NCI-H748 (cell line): ENCODE measurements around the gene TMBIM6.

Experiments used
- DNase-seq: peaks from one replicate; lab custom pipeline; 2025; ENCODE audit not compliant: unreplicated experiment; lab: John Stamatoyannopoulos, UW

Gene TMBIM6

DNA sequence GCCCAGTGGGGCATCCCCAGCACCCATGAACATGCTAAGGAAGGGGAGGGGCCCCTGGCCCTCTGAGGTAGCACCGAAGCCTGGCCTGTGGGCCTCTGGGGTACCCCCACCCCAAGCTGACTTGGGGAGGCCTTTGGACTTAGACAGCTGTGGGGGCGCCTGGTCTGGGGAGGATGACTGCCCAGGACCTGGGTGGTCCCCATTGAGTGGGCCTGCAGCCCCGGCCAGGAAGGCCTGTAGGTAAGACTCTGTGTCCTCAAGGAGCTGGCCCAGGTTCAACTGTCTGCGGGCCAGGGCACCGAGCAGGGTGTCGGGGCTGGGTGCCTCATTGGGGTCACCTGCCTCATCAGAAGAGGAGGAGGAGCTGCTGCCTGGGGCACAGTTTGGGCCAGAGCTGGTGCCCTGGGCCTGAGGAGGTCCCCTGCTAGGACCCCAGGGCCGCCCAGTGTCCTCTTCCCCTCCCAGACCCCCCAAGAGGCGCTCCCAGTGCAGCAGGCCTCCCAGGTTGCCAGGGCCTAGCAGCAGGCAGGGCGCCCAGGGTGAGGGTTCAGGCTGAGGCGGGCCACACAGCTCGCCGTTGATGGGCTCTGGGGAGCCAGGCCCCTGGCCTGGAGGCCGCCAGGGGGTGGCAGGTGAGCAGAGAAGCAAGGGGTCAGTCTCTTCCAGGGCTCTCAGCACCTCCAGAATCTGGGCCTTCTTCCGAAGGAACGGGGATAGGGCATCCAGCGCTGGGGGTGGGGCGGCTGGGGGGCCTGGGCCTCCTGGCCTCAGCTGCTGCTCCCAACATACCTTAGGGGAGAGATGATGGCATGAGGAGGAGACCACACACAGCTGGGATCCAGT lies 55.5 kb downstream of the TMBIM6 start:
- no peak for DNase-seq

DNA sequence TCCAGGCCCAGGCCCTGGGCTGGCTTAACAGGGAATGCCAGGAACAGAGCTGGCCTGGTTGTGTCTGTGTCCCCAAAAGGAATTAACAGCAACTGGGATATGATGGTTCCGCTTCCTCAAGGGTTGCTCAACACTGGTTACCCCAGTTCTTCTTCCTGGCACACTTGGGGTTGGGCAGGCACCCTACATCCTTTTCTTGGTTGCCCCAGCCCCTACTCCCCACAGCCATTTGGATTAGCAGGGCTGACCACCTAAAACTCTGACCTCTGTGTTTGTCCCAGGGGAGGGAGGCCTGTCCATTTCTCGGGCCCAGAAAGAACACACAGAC lies 56.1 kb downstream of the TMBIM6 start:
- DNase-seq, result no peak

DNA sequence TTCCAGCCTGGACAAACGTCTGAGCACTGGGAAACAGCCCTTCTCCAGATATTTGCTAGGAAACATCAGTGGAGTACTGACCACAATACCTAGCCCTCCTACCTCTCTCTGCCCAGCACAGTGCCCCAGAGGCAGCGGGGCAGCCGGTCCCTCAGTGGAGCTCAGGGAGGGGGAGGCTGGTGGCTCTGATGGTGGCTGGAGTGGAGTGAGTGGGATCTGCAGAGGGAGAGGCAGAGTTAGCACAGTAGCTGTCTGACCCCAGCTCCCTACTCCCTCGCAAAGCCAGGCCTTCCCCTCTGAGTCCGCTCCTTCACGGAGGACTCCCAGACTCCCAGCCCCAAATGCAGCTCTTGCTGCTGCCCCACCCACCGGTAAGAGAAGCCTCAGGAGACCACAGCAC lies 56.9 kb downstream of the TMBIM6 start:
- DNase-seq, result no peak

DNA sequence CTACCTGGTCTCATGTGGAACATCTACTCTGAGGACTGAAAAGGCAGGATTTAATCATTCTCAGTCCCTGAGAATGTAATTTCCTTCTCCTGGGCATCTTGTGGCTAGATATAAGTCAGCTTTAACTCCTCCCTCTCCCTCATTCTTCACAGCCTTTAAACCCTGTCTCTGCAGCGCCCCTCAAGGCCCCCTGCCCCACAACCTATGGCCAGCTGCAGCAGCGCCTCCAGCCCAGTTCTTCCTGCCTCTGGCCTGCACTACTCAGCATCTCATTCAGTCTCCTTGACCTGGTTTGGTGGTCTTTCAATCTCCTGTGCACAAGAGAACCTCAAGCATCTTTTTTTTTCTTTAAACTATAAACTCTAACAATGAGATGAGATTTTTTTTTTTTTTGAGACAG lies 57.6 kb downstream of the TMBIM6 start:
- no peak for DNase-seq

DNA sequence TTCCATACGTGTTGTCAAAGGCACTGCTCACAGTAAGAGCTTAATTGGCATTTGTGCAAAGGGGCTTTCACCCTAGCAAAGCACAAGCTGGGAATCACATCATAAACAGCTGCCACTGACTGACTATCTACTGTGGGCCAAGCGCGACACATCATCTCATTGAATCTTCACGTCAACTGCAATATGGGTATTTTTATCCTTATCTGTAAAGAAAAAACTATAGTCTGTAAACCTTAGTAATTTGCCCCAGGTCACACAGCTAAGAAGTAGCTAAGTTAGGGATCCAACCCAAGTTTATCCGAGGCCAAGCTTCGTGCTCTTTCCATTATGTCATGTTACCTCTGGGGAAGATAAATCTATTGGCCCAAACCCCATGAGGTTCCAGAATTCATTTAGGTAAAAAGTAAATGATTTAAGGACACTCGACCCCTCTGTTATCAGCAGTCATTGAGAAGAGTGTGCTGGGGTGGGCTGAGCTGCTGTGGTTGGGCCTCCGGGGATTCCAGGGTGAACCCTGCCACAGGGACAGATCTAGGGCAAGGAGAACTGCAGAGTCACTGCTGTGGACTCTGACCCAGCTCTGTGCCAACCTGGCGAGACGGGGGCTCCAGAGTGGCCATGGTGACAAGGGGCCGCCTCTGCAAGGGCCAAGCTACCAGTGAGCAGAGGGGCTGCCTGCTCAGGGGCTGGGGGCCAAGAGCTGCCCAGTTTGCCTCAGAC lies 59.2 kb downstream of the TMBIM6 start:
- no peak for DNase-seq

DNA sequence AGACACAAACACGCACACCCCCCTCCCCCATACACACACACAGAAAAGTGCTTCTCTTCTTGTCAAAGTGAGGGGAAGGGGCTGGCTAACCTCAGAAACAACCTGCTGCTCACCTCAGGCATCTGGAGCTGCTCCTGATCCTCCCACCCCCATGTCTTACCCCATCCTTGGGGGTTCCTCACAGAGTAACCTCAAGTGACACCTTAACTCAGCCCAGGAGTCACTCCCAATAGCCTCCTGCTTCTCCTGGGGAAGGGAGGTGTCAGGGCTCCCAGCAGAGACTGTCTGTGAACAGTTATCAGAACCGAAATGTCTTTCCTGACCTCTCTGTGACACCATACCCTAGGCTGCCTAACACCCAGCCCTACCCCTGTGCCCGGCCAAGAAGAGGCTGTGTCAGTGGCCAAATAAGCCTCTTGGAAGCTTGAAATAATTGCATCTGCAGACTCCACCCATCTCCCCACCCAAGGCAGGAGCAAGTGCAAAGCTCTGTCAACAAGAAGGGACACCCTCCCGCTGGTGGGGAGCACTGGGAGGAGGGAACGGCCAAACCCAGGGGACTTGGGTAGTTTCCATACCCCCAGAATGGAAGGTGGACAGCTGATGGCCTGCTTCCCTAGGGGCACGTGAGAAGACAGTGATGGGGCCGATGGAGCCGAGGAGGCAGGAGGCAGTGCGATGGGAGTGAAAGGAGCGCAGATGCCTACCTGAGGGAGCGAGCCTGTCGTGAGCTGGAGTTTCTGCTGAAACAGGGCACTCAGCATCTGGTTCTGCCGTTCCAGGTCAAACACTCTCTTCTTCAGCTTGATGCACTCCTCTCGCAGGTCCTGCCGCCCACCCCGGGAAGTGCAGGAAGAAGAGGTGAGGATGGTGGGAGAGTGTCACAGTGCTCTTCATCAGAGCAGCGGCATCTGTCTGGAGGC lies 60.0 kb downstream of the TMBIM6 start:
- DNase-seq, result no peak

DNA sequence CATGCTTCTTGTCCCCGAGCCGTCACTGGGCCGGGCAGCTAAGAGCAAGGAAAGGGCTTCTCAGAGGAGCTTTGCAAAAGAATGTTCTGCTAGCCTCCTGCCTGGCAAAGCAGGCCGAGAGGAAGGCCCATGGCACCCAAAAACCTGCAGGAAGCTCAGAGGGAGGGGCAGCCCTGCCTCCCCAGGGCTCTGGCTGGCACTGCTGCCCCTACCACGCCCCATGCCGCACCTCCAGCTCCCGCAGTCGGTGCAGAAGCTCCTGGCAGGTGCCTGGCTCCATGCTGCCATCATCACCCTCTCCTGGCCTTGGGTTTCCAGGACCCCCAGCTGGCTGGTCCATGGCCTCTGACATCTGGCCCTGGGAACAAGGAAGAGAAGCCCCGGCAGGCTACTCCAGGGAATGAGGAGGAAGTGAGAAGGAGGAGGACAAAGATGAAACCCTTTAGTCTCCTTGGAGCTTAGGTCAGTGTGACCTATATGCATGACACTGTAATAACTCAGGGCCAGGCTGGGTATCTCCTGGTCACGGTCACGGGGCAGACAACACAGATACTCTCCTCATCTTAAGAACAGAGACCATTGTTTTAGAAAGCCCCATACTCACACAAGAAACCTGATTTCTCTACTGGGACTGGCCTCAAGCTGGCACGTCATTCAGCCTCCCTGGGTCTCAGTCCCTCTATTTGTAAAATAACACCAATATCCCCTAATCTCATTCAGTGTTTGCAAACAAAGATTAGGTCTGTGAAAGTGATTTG lies 62.5 kb downstream of the TMBIM6 start:
- no peak for DNase-seq

DNA sequence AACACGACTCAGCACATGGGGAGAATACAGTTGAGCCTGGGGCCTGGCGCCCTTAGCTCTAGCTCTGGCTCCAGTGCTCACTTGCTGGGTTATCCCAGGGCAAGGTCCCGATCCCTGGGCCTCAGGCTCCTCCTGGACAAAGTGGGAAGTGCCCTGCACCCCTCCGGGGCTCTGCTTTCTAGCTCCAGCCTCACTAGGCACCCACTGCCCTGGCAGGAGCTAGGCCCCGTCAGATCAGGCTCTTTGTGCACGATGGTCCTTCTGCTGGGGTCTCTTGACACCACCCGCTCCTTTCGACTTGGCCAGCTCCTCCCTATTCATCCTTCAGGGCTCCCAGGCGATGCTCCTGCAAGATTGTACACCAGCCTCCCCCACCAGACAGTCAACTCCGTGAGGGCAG lies 63.5 kb downstream of the TMBIM6 start:
- DNase-seq, result no peak

DNA sequence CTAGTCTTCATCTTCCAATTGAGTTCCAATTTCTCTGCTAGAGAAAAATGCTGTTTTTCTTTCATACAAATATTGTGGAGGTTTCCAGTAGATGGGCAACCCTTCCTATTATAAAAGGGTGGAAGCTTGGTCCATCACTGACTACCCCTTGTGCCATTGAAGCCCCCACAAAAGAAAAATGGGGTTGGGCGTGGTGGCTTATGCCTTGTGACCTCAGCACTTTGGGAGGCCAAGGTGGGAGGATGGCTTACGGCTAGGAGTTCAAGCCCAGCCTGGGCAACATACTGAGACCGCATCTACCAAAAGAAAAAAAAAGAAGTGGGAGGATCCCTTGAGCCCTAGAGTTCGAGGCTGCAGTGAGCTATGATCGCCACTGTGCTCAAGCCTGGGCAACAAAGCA lies 64.1 kb downstream of the TMBIM6 start:
- DNase-seq, result no peak

DNA sequence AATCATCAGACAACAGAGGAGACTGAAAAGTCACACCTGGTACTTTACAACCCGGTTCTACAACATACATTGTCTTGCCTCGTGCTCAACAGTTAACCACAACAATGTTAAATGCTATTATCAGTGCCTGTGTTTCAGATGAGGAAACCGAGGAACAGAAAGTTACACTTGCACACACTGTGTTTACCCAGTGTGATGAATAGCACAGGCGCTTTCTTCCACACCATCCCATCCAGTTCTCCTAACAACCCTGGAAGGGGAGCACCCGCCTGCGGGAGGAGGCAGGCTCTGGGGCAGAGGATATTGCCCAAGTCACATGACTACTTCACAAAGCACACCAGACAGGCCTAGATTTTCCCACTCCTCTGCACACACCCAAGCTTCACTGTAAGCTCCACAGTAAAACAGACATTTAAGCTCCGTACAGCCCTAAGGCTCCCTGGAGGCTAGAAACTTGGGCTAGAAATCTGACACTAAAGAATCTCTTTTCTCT lies 65.0 kb downstream of the TMBIM6 start:
- DNase-seq, result no peak

DNA sequence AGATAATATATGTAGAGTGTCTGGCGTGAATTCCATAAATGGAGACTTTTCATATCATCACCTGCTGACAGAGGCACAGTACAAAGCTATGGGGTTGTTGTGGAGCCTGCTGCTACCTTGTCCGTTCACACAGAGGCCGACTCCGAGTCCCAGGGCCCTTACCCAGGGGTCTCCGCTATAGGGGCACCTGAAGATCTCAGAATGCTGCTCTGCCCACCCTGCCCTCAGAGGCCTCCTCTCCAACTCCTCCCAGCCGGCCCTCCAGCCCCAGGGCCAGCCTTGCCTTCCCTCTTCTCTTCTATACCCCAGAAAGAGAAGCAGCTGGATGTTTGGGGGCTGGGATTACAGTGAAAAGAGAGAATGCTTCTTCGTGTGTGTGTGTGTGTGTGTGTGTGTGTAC lies 65.5 kb downstream of the TMBIM6 start:
- DNase-seq, result no peak

DNA sequence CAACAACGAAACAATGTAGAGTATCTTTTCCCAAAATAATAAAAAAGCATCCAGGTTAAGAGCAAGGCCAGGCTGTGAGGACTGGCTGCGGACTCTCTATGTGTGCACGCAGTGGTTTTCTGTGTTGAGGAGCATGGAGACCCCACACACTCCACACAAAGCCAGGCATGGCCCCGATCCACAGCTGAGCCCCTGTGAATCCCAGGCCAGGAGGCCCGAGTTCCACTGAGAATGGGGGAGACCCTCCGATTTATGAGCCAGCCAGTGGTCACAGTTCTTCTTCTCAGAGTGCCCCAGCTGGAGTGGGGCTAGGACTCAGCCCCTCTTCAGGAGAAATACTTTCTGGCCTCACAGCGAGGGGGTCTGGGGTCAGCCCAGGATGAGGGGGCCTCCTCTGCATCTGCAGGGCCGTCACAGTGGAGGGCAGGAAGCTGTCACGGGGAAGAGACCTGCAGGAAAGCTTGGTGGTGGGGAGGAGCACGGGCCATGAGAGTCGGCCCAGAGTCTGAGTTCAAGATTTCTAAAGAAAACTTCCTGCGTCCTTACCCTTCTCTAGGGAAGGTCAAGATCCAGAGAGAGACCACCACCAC lies 66.7 kb downstream of the TMBIM6 start:
- no peak for DNase-seq

DNA sequence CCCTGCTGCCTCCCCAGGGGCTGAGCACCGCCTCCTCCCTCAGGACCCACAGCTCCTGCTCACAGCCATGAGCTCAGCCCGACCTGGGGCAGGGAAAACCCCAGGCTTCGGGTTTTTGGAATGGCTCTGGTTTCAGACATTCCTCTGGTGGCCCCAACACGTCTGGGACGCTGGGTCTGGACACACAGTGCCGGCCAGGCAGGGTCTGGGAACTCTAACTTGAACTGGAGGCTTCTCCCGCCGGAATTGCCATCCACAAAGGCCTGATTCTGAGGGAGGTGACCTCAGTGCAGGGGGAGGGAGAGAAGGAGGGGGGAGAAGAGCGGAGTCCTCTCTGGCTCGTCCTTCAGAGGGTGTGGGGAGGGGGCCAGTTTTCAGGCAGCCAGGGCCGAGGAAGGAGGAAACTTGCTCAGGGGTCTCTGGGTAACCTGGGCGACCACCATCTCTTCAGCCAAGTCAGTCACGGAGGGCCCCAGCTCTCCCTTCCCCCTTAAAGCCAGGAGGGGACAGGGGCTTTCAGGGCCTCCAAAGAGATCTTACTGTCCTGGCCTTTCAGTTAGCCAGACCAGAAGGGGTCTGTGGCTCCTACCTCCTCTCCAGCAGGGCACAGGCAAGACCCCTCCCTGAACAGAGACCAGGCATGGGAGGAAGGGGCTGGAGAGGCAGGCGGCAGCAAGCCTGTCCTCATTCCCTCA lies 67.5 kb downstream of the TMBIM6 start:
- DNase-seq, result no peak

DNA sequence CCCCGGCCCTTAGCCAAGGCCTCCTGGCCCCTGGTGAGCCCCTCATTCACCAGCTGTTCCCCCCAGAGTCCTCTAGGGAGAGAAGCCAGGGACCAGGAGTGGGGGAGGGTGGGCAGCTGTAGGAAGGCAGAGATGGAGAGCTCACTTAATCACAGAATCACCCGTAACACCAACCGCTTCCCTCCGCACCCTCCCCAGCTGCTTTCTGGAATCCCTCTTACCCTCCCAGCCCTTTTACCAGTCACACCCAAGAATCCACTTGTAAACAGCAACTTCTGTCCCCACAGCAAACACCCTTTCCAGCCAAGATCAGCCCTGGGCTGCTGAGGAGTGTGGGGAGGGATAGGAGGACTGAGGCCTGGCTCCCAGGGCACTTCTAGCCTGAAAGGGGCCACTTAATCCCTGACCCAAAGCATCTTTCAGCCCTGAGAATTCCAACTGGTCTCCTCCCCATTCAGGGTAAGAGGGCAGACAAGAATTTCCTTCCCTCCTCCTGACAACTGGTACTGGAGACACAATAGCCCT lies 68.1 kb downstream of the TMBIM6 start:
- no peak for DNase-seq

DNA sequence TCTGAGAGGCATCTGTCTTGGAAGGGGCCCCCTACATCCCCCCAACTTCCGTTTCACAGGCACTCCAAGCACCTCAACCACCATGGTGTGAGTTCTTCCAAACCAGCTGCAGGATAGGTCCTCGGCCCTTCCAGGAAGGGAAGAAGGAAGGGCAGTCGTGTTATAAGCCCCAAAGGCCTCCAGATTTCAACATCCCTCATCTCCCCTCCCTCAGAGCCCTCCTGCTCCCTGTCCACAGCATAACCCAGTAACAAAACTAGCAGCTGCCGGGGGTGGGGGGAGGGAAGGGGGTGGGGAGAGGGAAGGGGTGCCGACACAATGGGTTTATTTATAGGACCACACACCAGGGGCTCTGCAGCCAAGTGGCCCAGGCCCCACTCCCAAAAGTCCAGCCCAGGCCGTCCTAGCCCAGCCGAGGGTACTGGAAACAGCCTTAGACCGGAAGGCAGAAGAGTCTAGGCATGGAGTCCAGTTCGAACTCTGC lies 68.6 kb downstream of the TMBIM6 start:
- no peak for DNase-seq

DNA sequence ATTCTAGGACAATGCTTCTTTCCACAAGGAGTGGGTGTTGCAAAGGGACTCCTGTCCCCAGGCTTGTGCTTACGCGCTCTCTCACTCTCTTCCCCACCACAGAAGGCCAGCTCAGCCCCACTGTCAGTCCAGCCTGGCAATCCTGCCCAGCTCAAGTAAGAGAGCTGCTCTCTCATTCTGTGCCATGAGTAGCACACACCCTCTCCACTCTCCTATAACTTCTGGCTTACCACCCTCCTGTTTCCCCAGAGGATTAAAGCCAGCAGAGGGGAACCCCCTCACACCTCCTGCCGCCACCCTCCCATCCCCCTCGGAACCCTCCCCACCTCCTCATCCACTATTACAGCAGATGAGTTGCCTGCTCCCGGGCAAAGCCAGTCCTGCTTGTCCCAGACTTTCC lies 69.8 kb downstream of the TMBIM6 start:
- DNase-seq, result no peak

DNA sequence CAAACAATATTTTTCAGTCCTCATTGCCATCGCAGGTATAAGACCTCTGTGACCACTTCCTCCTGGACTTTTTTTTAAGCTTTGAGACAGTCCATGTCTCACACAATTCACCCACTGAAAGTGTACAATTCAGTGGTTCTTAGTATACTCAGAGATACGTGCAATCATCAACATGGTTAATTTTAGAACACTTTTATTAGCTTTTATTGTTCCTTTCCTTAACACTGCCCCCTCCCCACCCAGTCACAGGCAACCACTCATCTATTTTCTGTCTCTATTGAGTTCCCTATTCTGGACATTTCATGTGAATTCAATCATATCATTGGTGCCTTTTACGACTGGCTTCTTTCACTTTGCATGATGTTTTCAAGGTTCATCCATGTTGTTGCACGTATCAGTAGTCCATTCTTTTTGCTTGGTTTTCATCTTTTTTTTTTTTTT lies 70.6 kb downstream of the TMBIM6 start:
- no peak for DNase-seq

DNA sequence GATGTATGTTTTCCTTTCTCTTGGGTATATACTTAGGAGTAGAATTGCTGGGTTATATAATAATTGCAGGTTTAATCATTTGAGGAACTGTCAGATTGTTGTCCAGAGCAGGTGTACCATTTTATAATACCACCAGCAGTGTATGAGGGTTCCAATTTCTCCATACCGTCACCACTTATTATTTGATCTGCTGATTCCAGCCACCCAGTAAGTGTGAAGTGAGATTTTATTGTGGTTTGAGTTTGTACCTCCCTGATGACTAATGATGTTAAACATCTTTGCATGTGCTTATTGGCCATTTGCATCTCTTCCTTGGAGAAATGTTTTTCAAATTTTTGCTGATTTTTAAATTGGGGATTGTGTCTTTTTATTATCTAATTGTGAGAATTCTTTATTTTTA lies 71.8 kb downstream of the TMBIM6 start:
- no peak for DNase-seq
